EH (cell line): Measurements from ENCODE around the gene ZNF546.
"Not testable (repeated sequence)": the region's sequence is repeated elsewhere in the genome, so short reads cannot be mapped to it uniquely, and the experiment has no call there.

ENCODE experiments used
- DNase-seq: peaks from one replicate; pipeline ENCODE4 v3.0.0-alpha.2; 2015; ENCODE audit warnings: low read depth

The ZNF546 gene

DNA sequence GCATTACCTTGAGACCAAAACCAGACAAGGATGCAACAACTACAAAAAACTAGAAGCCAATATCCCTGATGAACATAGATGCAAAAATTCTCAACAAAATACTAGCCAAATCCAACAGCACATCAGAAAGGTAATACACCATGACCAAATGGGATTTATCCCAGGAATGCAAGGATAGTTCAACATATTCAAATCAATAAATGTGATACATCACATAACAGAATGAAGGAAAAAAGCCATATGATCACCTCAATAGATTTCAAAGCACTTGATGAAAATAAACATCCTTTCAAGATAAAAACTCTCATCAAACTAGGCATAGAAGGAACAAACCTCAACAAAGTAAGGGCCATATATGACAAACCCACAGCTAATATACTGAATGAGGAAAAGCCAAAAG, 10.2 kb upstream of the ZNF546 start:
- DNase-seq: no peak

- DNase-seq: no peak
Observed at GRCh38 chr19:39987167-39987566, 9.7 kb upstream of the ZNF546 start.

DNA sequence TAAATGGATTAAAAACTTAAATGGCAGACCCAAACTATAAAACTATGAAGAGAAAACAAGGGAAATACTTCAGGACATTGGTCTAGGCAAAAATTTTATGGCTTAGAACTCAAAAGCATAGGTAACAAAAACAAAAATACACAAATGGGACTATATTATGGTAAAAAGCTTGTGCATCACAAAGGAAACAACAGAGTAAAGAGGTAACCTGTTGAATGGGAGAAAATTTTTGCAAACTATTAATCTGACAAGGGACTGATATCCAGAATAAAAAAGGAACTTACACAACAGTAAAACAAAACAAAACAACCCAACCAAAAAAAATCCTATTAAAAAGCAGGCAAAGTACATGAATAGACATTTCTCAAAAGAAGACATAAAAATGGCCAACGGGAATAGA, 9.3 kb upstream of the ZNF546 start:
- no peak for DNase-seq

- no peak for DNase-seq
Observed at GRCh38 chr19:39993605-39994004, 3.3 kb upstream of the ZNF546 start.

GRCh38 chr19:39994361-39994760, 2.5 kb upstream of the ZNF546 start:
- no peak for DNase-seq

DNA sequence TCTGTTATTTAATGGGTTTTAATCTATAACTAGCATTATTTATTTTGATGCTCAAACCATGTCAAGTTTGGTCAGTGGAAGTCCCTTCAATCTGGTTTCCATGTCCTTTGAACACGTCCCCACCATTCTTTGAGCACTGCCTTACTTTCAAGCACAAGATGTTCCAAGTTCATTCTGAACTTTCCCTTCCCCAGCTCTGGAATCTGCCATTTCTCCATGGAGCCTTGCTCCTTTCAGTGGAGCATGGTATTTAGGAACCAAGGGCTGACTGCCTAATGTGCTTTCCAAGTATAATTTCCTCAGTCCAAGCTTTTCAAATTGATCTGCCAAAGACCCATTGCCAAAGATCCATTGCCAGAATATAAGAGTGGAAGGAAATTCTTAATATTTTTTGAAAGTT, 1.1 kb upstream of the ZNF546 start:
- no peak for DNase-seq

DNA sequence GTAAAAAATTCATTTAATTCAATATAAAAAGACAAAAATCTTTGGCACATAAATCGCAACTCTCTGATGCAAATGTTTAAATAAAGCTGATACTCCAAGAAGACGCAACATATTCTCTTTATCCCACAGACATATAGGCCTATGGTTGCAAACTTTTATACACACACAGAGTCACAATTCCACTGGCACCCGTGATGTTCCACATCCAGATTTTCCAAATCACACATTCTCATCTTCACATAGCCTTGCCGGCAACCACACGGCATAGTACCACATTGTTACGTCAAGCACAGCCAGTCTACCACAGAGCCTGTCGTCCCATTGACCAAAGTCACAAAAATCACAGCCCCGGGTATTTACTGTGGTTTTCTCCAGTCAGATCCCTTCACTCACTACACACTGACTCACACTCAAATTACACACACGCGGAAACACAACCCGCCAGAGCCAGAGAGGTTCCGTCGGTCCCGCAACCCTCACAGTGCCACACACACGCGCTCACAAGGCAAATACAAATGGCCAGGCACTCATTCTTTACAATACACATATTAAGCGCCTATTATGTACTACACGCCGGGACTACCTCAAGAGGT, 546 bp upstream of the ZNF546 start:
- peak; percentile 78 for DNase-seq

GRCh38 chr19:39997638-39998216, 867 bp downstream of the ZNF546 start:
- DNase-seq: peak; percentile 10

DNA sequence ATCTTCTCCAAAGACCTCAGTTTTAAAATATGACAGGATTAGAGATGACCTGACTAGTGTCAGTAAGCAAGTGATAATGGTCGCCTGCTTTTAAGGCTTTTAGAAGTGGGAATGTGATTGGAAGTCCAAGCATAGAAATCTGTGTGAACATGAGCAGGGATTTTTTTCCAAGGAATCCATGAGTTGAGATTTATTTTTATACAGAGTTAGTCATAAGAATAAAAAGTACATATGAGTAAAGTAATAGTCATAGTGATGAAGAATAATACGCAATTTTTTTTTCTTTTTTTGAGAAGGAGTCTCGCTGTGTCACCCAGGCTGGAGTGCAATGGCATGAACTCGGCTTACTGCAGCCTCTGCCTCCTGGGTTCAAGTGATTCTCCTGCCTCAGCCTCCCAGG, 1.6 kb downstream of the ZNF546 start:
- DNase-seq: peak; percentile 43

DNA sequence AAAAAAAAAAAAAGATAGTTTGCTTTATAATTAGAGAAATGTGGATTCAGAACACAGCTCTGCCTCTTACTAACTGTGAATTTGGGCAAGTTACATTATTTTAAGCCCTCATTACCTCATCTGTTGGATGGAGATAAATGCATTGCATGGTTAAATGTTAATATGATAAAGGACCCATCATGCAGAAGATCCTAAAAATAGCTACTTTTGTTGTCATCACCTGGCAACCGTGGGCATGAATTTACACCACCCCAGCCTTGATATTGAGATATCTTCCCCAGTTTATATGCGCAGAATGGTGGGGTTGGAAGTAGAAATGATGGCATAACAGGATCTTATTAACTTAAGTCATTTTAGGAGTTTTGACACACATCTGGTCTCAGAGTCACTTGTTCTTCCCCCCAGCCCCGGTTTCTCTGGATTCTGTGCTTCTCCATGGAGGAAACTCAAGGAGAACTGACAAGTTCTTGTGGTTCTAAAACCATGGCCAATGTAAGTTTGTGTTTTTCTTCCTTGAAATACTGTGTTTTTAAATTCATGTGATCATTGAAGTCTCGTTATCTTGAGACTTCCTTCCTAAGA, 8.9 kb downstream of the ZNF546 start:
- no peak for DNase-seq

DNA sequence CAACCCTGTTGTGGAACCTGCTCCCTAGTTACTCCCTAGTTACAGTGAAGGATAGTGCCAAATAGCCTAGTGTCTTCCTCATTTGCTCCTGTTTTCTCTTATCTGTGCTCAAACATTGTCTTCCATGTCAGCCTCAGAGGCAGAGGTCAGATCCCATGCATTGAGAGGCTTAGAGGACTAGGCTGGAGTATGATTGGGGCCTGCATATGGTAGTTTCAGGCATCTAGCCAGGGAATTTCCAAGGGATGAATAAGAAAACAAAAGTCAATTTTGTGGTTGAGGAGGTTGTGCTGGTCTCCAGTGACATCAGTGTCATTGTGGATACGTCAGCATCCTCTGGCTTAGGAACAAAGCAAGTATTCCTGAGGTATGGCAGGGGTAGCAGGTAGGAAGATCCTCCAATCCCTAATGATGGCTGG, 9.4 kb downstream of the ZNF546 start:
- peak; percentile 87 for DNase-seq

- DNase-seq: no peak
Observed at GRCh38 chr19:40009674-40010073, 12.8 kb downstream of the ZNF546 start.

DNA sequence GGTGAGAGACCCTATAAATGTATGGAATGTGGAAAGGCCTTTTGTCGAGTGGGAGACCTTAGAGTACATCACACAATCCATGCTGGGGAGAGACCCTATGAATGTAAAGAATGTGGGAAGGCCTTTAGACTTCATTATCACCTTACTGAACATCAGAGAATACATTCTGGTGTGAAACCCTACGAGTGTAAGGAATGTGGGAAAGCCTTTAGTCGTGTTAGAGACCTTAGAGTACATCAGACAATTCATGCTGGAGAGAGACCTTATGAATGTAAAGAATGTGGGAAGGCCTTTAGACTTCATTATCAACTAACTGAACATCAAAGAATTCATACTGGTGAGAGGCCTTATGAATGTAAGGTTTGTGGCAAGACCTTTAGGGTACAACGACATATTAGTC, 17.1 kb downstream of the ZNF546 start:
- no peak for DNase-seq

GRCh38 chr19:40023969-40024368, 27.1 kb downstream of the ZNF546 start:
- no peak for DNase-seq

DNA sequence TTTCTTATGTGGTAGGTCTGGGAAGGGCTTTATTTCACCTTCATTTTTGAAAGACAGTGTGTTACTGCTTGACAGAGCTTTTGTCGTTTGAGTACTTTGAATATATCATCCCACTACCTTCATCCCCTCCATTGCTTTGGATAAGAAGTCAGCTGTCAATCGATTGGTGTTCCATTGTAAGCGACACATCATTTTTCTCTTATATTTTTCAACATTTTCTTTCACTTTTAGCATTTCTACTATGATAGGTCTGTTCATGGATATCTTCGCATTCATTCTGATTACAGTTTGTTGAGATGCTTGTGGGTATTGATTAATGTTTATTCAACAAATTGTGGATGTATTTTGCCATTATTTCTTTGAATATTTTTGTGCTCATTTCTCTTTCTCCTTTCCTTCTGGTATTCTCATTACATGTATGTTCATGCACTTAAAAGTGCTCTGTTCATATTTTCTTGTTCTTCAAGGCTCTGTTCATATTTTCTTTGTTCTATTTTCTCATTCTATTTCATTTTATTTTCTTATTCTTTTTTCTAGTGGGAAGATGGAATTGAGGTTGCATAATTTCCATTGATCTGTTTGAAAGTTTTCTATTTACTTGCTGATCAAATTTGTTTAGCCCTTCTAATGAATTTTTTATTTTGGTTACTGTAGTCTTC, 29.2 kb downstream of the ZNF546 start:
- no peak for DNase-seq

GRCh38 chr19:40026597-40026970, 29.7 kb downstream of the ZNF546 start:
- DNase-seq: no peak

GRCh38 chr19:40033989-40034560, 37.2 kb downstream of the ZNF546 start:
- DNase-seq: no peak

GRCh38 chr19:40035996-40036395, 39.1 kb downstream of the ZNF546 start:
- peak; percentile 34 for DNase-seq

DNA sequence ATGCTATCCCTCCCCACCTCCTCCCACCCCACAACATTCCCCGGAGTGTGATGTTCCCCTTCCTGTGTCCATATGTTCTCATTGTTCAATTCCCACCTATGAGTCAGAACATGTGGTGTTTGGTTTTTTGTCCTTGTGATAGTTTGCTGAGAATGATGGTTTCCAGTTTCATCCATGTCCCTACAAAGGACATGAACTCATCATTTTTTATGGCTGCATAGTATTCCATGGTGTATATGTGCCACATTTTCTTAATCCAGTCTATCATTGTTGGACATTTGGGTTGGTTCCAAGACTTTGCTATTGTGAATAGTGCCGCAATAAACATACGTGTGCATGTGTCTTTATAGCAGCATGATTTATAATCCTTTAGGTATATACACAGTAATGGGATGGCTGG, 41.2 kb downstream of the ZNF546 start:
- DNase-seq: not testable (repeated sequence)

DNA sequence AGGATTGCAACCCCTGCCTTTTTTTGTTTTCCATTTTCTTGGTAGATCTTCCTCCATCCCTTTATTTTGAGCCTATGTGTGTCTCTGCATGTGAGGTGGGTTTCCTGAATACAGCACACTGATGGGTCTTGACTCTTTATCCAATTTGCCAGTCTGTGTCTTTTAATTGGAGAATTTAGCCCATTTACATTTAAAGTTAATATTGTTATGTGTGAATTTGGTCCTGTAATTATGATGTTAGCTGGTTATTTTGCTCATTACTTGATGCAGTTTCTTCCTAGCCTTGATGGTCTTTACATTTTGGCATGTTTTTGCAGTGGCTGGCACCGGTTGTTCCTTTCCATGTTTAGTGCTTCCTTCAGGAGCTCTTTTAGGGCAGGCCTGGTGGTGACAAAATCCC, 44.9 kb downstream of the ZNF546 start:
- not testable (repeated sequence) for DNase-seq

DNA sequence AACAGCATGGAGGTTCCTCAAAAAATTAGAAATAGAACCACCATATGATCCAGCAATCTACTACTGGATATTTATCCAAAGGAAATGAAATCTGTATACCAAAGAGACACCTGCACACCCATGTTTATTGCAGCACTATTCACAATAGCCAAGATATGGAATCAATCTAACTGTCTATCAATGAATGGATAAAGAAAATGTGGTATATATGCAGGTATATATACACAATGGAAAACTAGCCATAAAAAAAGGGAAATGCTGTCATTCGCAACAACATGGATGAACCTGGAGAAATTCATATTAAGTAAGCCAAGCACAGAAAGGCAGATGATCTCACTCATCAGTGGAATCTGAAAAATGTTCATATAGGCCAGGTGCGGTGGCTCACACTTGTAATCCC, 56.6 kb downstream of the ZNF546 start:
- DNase-seq: no peak

DNA sequence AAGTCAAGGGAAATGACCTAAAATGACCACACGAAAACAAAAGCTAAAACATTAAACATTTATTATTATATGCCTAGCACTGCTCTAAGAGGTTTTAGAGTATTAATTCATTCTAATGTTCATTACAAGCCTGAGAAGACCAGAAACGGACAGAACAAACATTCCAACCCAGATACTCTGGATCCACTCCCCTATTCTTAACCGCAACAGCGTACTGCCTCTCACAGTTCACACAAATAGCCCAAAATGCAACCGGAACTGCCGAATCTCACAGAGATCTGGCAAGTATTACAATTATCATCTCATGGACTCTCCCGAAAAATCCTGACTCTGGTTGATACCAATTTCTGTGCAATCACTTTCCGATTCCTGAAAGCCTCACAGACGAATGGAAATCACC, 57.8 kb downstream of the ZNF546 start:
- no peak for DNase-seq

DNA sequence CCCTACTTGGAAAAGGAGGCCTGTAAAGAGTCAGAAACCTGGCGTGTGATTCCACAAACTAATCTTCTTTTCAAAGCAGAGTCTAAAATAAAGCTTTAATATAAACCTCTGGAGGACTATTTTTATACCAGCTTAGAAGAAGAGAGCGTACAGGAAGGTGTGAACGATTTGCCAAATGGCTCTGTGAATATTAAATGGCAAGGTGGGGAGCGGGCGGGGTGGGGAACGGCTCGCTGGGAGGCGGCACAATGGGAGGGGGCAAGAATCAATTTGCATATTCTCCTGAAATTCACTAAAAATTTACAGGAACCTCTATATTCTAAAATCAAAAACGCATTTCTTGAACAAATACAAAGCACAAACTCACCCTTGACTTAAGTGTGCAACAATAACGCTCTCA, 58.2 kb downstream of the ZNF546 start:
- no peak for DNase-seq
